PC-3 (cell line): ENCODE results near the gene RALB. TPM values are rescaled to one million over a fixed set of nuclear protein-coding genes. Genes with fewer than 3 reads are reported as not detected.

Experiments used
- ATAC-seq: fragments of 200-7000 bp; cut with Tn5 transposase; 2 replicates; pipeline ENCODE4 v1.9.1; 2020; ENCODE audit warnings: mild to moderate bottlenecking, moderate library complexity
- BruUV-seq: library from RNA; stranded (reverse); fragments of 400-500 nt; replicated peaks from 2 replicates; lab custom pipeline; 2021; lab: Mats Ljungman, UMichigan
- CTCF ChIA-PET: fragments of 300-600 bp; sonication (Branson Sonifier 250); formaldehyde crosslinking; loops from one replicate; lab custom pipeline; 2022; ENCODE audit warnings: antibody characterized with exemption; lab: Charles Lee
- POLR2A ChIA-PET: fragments of 300-600 bp; sonication (Branson Sonifier 250); formaldehyde crosslinking; loops from one replicate; lab custom pipeline; 2022; ENCODE audit warnings: antibody characterized with exemption; ENCODE audit not compliant: unreplicated experiment; lab: Charles Lee
- DNase-seq: peaks from one replicate; pipeline ENCODE4 v3.0.0-alpha.2; 2015
- H2AFZ ChIP-seq: fragments of 300-600 bp; sonication (generic); 2 replicates; pipeline ENCODE4 v1.6.0; 2016; ENCODE audit warnings: antibody characterized with exemption, low read length
- H3F3A ChIP-seq: fragments of 300-600 bp; sonication (generic); one replicate; pipeline ENCODE4 v1.6.0; 2017; ENCODE audit warnings: antibody characterized with exemption, low read length, control low read depth, mild to moderate bottlenecking; ENCODE audit not compliant: unreplicated experiment
- H3K27ac ChIP-seq: fragments of 300-600 bp; sonication (generic); 2 replicates; pipeline ENCODE4 v1.5.1; 2016; ENCODE audit warnings: mild to moderate bottlenecking, low read length
- H3K27me3 ChIP-seq: fragments of 300-600 bp; sonication (generic); 2 replicates; pipeline ENCODE4 v1.6.1; 2016; ENCODE audit warnings: low read length, mixed read lengths
- H3K36me3 ChIP-seq: fragments of 300-600 bp; sonication (generic); 2 replicates; pipeline ENCODE4 v1.6.1; 2016; ENCODE audit warnings: low read depth, mixed run types, low read length, mixed read lengths
- H3K4me1 ChIP-seq: fragments of 300-600 bp; sonication (generic); 2 replicates; pipeline ENCODE4 v1.5.1; 2016; ENCODE audit warnings: low read length; ENCODE audit not compliant: insufficient read depth
- H3K4me2 ChIP-seq: fragments of 300-600 bp; sonication (generic); 2 replicates; pipeline ENCODE4 v1.6.0; 2016; ENCODE audit warnings: low read length
- H3K4me3 ChIP-seq: fragments of 300-600 bp; sonication (generic); 2 replicates; pipeline ENCODE4 v1.5.1; 2016; ENCODE audit warnings: mild to moderate bottlenecking, low read length, mixed read lengths
- H3K79me2 ChIP-seq: fragments of 300-600 bp; sonication (generic); 2 replicates; pipeline ENCODE4 v1.6.1; 2017; ENCODE audit warnings: low read length, mixed read lengths
- H3K9ac ChIP-seq: fragments of 300-600 bp; sonication (generic); 2 replicates; pipeline ENCODE4 v1.6.0; 2016; ENCODE audit warnings: mild to moderate bottlenecking, low read length
- H3K9me2 ChIP-seq: fragments of 300-600 bp; sonication (generic); replicated peaks from 2 replicates; pipeline ENCODE4 v1.6.1; 2016; ENCODE audit warnings: mixed run types, low read length, mixed read lengths
- H3K9me3 ChIP-seq: fragments of 300-600 bp; sonication (generic); 2 replicates; pipeline ENCODE4 v1.6.1; 2016; ENCODE audit warnings: low read length, mixed read lengths
- H4K20me1 ChIP-seq: fragments of 300-600 bp; sonication (generic); 2 replicates; pipeline ENCODE4 v1.6.1; 2016; ENCODE audit warnings: low read length, mixed read lengths
- CTCF ChIP-seq: fragments of 300-600 bp; sonication (generic); conservative IDR thresholded peaks from 2 replicates; pipeline ENCODE4 v1.5.1; 2017; ENCODE audit warnings: antibody characterized with exemption, low read depth, mild to moderate bottlenecking, low read length
- EZH2 ChIP-seq: fragments of 300-600 bp; sonication (generic); IDR thresholded peaks from one replicate; pipeline ENCODE4 v1.6.1; 2017; ENCODE audit warnings: antibody characterized with exemption, mild to moderate bottlenecking, low read length; ENCODE audit not compliant: unreplicated experiment
- EZH2phosphoT487 ChIP-seq: fragments of 300-600 bp; sonication (generic); IDR thresholded peaks from 2 replicates; pipeline ENCODE4 v1.6.1; 2018; ENCODE audit warnings: mild to moderate bottlenecking, antibody characterized with exemption, low read length, borderline replicate concordance
- intact Hi-C: fragments of 100-400 bp; cut with micrococcal nuclease; formaldehyde crosslinking; loops from 2 replicates; pipeline ENCODE4 v1.9.0; 2023
- total RNA-seq: library from RNA; depleted of rRNA; stranded (reverse); fragments of >200 nt; gene quantifications from 2 replicates; pipeline ENCODE4 v1.2.3, GENCODE V29; 2014

RALB gene
- total RNA-seq, 1 experiment from 2014 or later = 57.9 TPM

GRCh38 chr2:120224735-120225548, 27.7 kb upstream of the RALB start:
- ATAC-seq (no peak), DNase-seq (no peak)
- Histone ChIP-seq H3K36me3 (0 out of 2 replicates have a peak, but pooled peaks cover 5% of the 10 kb centered on the region), H3F3A (no peaks in the 10 kb centered on the region), H3K9me3 (no peaks in the 10 kb centered on the region), H3K9ac (no peak overlapping the region), H3K79me2 (peaks cover 33% of the 10 kb centered on the region), H3K9me2 (no peaks in the 10 kb centered on the region), H4K20me1 (peaks cover 5% of the 10 kb centered on the region; the same call in 1 of the 2 replicates), H3K4me3 (no peak overlapping the region), H3K4me2 (no peak overlapping the region; the same call in 1 of the 2 replicates), H3K27me3 (no peaks in the 10 kb centered on the region), H3K27ac (no peak overlapping the region), H2AFZ (no peak overlapping the region), H3K4me1 (peaks cover 59% of the 10 kb centered on the region)
- ChIA-PET POLR2A (no interaction called here), CTCF (interaction anchor here (0.6 to 0.9 kb wide), 2 partner anchors 64 to 88 kb away, joined by 3 read pairs; no protein-coding TSS in a partner anchor)
- BruUV-seq = no TSS peak
- TF ChIP-seq EZH2 = no peak
- no peak for TF ChIP-seq EZH2phosphoT487
- no peak for TF ChIP-seq CTCF
- intact Hi-C loops = no loop called here

- Histone ChIP-seq H3K36me3 (0 out of 2 replicates have a peak, but pooled peaks cover 5% of the 10 kb centered on the region), H3K27ac (no peak overlapping the region), H3K4me2 (no peak overlapping the region), H3K27me3 (no peaks in the 10 kb centered on the region), H4K20me1 (peaks cover 5% of the 10 kb centered on the region; the same call in 1 of the 2 replicates), H3K79me2 (peaks cover 26% of the 10 kb centered on the region), H3K9me3 (no peaks in the 10 kb centered on the region), H3K4me3 (no peak overlapping the region), H2AFZ (no peak overlapping the region), H3K9ac (no peak overlapping the region), H3K9me2 (no peaks in the 10 kb centered on the region), H3K4me1 (peaks cover 61% of the 10 kb centered on the region), H3F3A (no peaks in the 10 kb centered on the region)
- TF ChIP-seq EZH2phosphoT487 (no peak), CTCF (no peak), EZH2 (no peak)
- intact Hi-C loops = no loop called here
- ATAC-seq (no peak), DNase-seq (no peak)
- no TSS peak for BruUV-seq
- ChIA-PET POLR2A (no interaction called here), CTCF (interaction anchor here (0.9 kb wide), 1 partner anchor 88 kb away, joined by 3 read pairs; no protein-coding TSS in a partner anchor)
These were observed 27.0 kb upstream of the RALB start for GRCh38 chr2:120225549-120226065.
